ENCODE data around the gene AARSD1.
"Not testable (repeated sequence)": the region's sequence is repeated elsewhere in the genome, so short reads cannot be mapped to it uniquely, and the experiment has no call there.

AARSD1 gene

GRCh38 chr17:42920922-42921321 lies 43.3 kb downstream of the AARSD1 start:
- DNase-seq (ENCODE audit: low read depth in 2 of 2, low spot score in 1 of 2) = no peak

GRCh38 chr17:42920106-42920900 lies 44.0 kb downstream of the AARSD1 start:
- DNase-seq (ENCODE audit: low read depth in 2 of 2, low spot score in 1 of 2) = no peak

- not testable (repeated sequence) for DNase-seq (ENCODE audit: low read depth in 2 of 2, low spot score in 1 of 2)
Observed at GRCh38 chr17:42919522-42920077, 44.7 kb downstream of the AARSD1 start.

GRCh38 chr17:42918902-42919521 lies 45.2 kb downstream of the AARSD1 start:
- DNase-seq (ENCODE audit: low read depth in 2 of 2, low spot score in 1 of 2) = no peak

DNA sequence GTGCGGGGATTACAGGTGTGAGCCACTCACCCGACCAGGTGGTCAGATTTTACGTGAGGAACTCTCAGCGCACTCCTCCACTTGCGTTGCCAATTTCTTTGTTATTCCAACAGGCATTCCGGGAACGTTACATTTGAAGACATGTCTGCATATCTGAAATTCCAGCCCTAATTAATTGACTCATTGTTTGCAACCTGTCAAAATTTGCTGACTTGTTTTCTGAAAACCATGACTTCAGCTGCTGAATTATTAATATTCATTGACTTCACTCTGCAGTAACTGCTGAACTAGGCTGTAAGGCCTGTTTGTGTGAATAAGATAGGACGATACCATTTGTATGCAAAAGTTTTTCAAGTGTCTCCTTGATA lies 47.0 kb downstream of the AARSD1 start:
- DNase-seq (ENCODE audit: low read depth in 2 of 2, low spot score in 1 of 2) = no peak

- not testable (repeated sequence) for DNase-seq (ENCODE audit: low read depth in 2 of 2, low spot score in 1 of 2)
Observed at GRCh38 chr17:42916388-42917235, 47.6 kb downstream of the AARSD1 start.

DNA sequence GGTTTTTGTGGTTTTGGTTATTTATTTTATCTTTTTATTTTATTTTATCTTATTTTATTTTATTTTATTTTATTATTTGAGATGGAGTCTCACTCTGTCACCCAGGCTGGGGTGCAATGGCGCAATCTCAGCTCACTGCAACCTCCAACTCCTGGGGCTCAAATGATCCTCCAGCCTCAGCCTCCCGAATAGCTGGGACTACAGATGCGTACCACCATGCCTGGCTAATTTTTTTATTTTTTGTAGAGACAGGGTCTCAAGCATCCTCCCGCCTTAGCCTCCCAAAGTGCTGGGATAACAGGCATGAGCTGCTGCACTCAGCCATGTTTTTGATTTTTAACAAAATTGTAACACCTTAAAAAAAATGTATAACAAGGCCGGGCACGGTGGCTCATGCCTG lies 49.0 kb downstream of the AARSD1 start:
- not testable (repeated sequence) for DNase-seq (ENCODE audit: low read depth in 2 of 2, low spot score in 1 of 2)

GRCh38 chr17:42913981-42914617 lies 50.2 kb downstream of the AARSD1 start:
- no peak for DNase-seq (ENCODE audit: low read depth in 2 of 2, low spot score in 1 of 2)

DNA sequence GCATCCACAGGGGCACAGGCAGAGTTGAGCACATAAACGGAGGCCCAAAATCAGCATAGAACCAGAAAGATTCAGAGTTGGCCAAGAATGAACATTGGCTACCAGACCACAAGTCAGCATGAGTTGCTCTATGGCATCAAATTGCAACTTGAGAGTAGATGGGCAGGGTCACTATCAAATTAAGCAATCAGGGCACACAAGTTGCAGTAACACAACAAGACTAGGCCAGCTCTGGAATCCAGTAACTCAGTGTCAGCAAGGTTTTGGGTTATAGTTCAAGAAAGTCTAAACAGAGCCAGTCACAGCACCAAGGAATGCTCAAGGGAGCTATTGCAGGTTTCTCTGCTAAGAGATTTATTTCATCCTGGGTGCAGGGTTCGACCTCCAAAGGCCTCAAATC lies 50.7 kb downstream of the AARSD1 start:
- DNase-seq (ENCODE audit: low read depth in 2 of 2, low spot score in 1 of 2) = no peak

DNA sequence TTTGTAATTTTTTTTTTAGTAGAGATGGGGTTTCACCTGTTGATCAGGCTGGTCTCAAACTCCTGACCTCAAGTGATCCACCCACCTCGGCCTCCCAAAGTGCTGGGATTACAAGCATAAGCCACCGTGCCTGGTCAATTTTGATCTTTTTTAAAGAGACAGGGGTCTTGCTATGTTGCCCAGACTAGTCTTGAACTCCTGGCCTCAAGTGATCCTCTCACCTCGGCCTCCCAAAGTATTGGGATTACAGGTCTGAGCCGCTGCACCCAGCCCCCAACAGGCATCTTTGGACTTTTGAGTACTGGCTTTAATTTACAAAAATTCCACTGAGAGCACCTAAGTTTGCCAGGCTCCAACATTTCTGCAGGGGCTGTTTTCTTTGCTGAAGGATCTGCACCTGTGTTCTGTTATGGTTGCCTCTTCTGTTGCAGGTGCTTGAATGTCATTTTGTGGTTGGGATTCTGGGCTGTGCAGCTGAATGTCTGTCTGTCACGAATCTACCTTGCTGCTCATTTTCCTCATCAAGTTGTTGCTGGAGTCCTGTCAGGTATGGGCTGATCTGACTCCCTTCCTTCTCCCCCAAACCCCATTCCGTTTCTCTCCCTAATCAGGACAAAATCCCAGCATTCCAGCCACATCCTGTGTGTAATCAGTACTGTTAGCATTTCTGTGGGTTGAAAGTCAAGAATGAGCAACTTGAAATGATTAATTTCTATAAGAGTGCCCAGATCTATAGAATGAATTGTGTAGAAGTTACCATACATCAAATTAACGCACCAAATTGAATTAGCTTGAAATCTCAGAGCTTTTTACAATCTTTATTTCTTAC lies 55.2 kb downstream of the AARSD1 start:
- no peak for DNase-seq (ENCODE audit: low read depth in 2 of 2, low spot score in 1 of 2)

DNA sequence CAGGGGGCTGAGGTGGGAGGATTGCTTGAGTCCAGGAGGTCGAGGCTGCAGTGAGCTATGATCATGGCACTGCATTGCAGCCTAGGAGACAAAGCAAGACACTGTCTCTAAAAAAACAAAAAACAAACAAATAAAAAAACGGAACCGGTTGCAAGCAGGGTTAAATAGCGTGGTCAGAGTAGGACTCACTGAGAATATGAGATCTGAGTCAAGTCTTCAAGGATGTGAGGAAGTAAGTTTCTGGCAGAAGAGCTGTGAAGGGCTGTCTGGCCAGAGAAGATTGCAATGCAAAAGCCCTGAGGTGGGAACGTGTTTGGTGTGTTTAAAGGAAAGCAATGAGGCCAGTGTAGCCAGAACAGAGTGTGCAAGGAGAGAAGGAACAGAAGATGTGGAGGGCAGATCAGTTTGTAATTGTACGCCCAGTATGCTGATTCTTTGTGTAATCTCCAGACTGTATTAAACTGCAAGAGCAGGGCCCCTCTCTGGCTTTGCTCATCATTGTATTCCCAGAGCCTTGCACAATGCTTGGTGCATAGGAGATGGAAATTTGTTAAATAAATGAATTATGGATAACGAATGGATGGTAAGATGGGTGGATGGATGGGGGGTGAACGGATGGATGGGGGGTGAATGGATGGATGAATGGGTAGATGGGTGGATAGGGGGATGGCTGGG lies 57.3 kb downstream of the AARSD1 start:
- DNase-seq (ENCODE audit: low read depth in 2 of 2, low spot score in 1 of 2) = no peak

DNA sequence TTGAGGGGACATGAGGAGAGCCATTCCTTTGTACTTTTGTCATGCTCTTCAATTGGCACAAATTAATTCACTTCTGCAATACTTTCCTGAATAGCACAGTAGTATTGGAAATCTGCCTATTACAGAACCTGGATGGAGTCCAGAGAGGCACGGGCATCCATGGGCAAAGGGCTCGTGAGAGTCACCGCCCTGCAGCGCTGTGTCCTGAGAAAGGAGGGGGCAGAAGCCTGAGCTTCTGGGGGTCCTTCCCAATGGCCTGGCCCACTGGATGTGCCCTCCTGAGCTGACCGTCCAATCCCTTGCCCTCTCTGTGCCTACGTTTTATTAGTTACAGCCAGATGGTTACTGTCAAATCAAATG lies 60.2 kb downstream of the AARSD1 start:
- no peak for DNase-seq (ENCODE audit: low read depth in 2 of 2, low spot score in 1 of 2)

- no peak for DNase-seq (ENCODE audit: low read depth in 2 of 2, low spot score in 1 of 2)
Observed at GRCh38 chr17:42901535-42902229, 62.6 kb downstream of the AARSD1 start.
